Tibial artery (tissue), 4 donors: ENCODE measurements around the gene GRIN2A.
A peak's percentile ranks its signal among the peaks of the same experiment; 100 is the strongest.

Source experiments
- DNase-seq, 2 donors: peaks; one replicate each; pipeline ENCODE4 v3.0.0-alpha.2; 2019
- H3K27ac ChIP-seq, 2 donors: fragments of 200-600 bp; sonication (generic) in 1 of 2; 1 replicate in 1 of 2; 2 replicates in 1 of 2; pipeline ENCODE4 v1.5.1; 2018 to 2019; ENCODE audit warnings: mild to moderate bottlenecking in 1 of 2
- H3K27me3 ChIP-seq, 2 donors: fragments of 200-600 bp; sonication (generic) in 1 of 2; one replicate each; pipeline versions ENCODE4 v1.5.1 to v1.6.0; 2016 to 2019
- H3K36me3 ChIP-seq, 3 donors: fragments of 200-600 bp; sonication (generic) in 2 of 3; one replicate each; pipeline ENCODE4 v1.5.1; 2016 to 2019; ENCODE audit warnings: mild to moderate bottlenecking in 2 of 3
- H3K4me1 ChIP-seq, 4 donors: fragments of 200-600 bp; sonication (generic) in 2 of 4; 1 replicate in 3 of 4; 2 replicates in 1 of 4; pipeline ENCODE4 v1.5.1; 2016 to 2019
- H3K4me3 ChIP-seq, 2 donors: fragments of 200-600 bp; sonication (generic) in 1 of 2; 1 replicate in 1 of 2; 2 replicates in 1 of 2; pipeline ENCODE4 v1.5.1; 2018 to 2019; ENCODE audit warnings: mild to moderate bottlenecking in 2 of 2
- H3K9me3 ChIP-seq, 3 donors: fragments of 200-600 bp; sonication (generic) in 1 of 3; one replicate each; pipeline ENCODE4 v1.5.1; 2016 to 2019
- CTCF ChIP-seq, 2 experiments: fragments of 200-600 bp in 1 of 2; fragments of 450-650 bp in 1 of 2; IDR thresholded peaks; one replicate each; pipeline ENCODE4 v1.5.1; 2017 to 2019; ENCODE audit warnings: antibody characterized with exemption in 2 of 2, mild to moderate bottlenecking in 1 of 2, moderate library complexity in 1 of 2
- intact Hi-C: fragments of 100-400 bp; cut with DNase I; formaldehyde crosslinking; loops from one replicate; pipeline ENCODE4 v1.15.0; 2023; ENCODE audit warnings: low total_unique reads

Gene GRIN2A

GRCh38 chr16:10165643-10166042, 16.6 kb downstream of the GRIN2A start:
- DNase-seq = no peak
- intact Hi-C loops = no loop called here
- TF ChIP-seq CTCF (IDR thresholded peaks at IDR 0.05) = no peak
- Histone ChIP-seq H3K36me3 (no peaks in the 10 kb centered on the region), H3K27me3 (no peaks in the 10 kb centered on the region), H3K27ac (no peak overlapping the region), H3K9me3 (no peaks in the 10 kb centered on the region), H3K4me1 (peaks cover 0 to 21% (median 11%) of the 10 kb centered on the region in 4 donors), H3K4me3 (no peak overlapping the region)

- no peak for DNase-seq
- no peak overlapping the region for H3K4me3 ChIP-seq
- no peaks in the 10 kb centered on the region for H3K36me3 ChIP-seq
- intact Hi-C loops = no loop called here
- no peaks in the 10 kb centered on the region for H3K27me3 ChIP-seq
- no peak for TF ChIP-seq CTCF (IDR thresholded peaks at IDR 0.05)
- no peaks in the 10 kb centered on the region for H3K9me3 ChIP-seq
- H3K27ac ChIP-seq = no peak overlapping the region
- peaks cover 0 to 8% (median 3%) of the 10 kb centered on the region in 4 donors for H3K4me1 ChIP-seq
These were observed 19.2 kb downstream of the GRIN2A start for GRCh38 chr16:10162981-10163380.

GRCh38 chr16:10156099-10156498, 26.1 kb downstream of the GRIN2A start:
- Histone ChIP-seq H3K36me3 (no peaks in the 10 kb centered on the region), H3K9me3 (no peaks in the 10 kb centered on the region), H3K4me3 (no peak overlapping the region), H3K4me1 (peaks cover 0 to 21% (median 4%) of the 10 kb centered on the region in 4 donors), H3K27ac (no peak overlapping the region), H3K27me3 (no peaks in the 10 kb centered on the region)
- DNase-seq = no peak
- intact Hi-C loops = no loop called here
- no peak for TF ChIP-seq CTCF (IDR thresholded peaks at IDR 0.05)

GRCh38 chr16:10154389-10154788, 27.8 kb downstream of the GRIN2A start:
- H3K4me1 ChIP-seq = peaks cover 0 to 21% (median 4%) of the 10 kb centered on the region in 4 donors
- no peak for DNase-seq
- H3K9me3 ChIP-seq = no peaks in the 10 kb centered on the region
- H3K4me3 ChIP-seq = no peak overlapping the region
- H3K27ac ChIP-seq = no peak overlapping the region
- TF ChIP-seq CTCF (IDR thresholded peaks at IDR 0.05) = no peak
- H3K36me3 ChIP-seq = no peaks in the 10 kb centered on the region
- no peaks in the 10 kb centered on the region for H3K27me3 ChIP-seq
- intact Hi-C loops = no loop called here

GRCh38 chr16:10153985-10154384, 28.2 kb downstream of the GRIN2A start:
- Histone ChIP-seq H3K4me3 (no peak overlapping the region), H3K36me3 (no peaks in the 10 kb centered on the region), H3K27me3 (no peaks in the 10 kb centered on the region), H3K4me1 (peaks cover 0 to 21% (median 4%) of the 10 kb centered on the region in 4 donors), H3K27ac (peak overlapping the region in 1 of 2 donors; percentile 33), H3K9me3 (no peaks in the 10 kb centered on the region)
- no peak for DNase-seq
- TF ChIP-seq CTCF (IDR thresholded peaks at IDR 0.05) = no peak
- intact Hi-C loops = no loop called here

GRCh38 chr16:10151718-10152117, 30.5 kb downstream of the GRIN2A start:
- intact Hi-C loops = no loop called here
- no peak for TF ChIP-seq CTCF (IDR thresholded peaks at IDR 0.05)
- no peaks in the 10 kb centered on the region for H3K9me3 ChIP-seq

More at GRCh38 chr16:10151718-10152117, 30.5 kb downstream of the GRIN2A start:
- H3K27me3 ChIP-seq = no peaks in the 10 kb centered on the region
- H3K27ac ChIP-seq = no peak overlapping the region
- no peaks in the 10 kb centered on the region for H3K36me3 ChIP-seq
- H3K4me3 ChIP-seq = no peak overlapping the region
- no peak for DNase-seq
- H3K4me1 ChIP-seq = peaks cover 0 to 21% (median 4%) of the 10 kb centered on the region in 4 donors
